ENCODE data around the gene TENM4. TPM values are rescaled to one million over a fixed set of nuclear protein-coding genes. Genes with fewer than 3 reads are reported as not detected.

Gene TENM4
- total and polyA plus RNA-seq, 2 of the 13 experiments (the other 11 are each of a cell fraction or from before 2014, with no cell fraction given): not detected

DNA sequence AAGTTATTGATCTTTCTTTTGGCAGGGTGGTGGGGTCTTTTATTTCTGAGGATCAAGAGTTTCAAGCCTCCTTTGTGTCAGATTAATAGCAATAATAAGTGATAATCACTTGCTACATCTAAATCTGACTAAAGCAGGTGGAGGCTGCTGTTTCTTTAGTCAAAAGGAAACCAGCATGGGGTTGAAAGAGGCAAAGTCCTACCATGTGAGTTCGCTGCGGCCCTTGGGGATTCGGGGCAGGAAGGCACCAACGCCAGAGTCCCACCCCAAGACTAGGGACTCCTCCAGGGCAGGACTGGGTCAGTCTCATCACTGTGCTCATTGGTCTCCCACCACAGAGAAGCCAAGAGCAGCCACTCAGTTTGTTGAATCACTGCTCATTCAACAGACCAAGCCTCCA is 73.0 kb downstream of the TENM4 start:
- Histone ChIP-seq H2AFZ (ENCODE audit: low read length) (no peak overlapping the region), H3K4me1 (ENCODE audit: insufficient read depth, low read length) (no peaks in the 10 kb centered on the region), H3K27ac (ENCODE audit: extremely low read length, insufficient read depth, low read length) (no peak overlapping the region), H3K9ac (ENCODE audit: insufficient read depth, low read depth, low read length) (no peak overlapping the region), H4K20me1 (ENCODE audit: insufficient read depth, low read length) (no peaks in the 10 kb centered on the region), H3K4me3 (replicated peaks in 1 of 3; ENCODE audit: insufficient read depth in 1 of 3, low read depth in 2 of 3, low read length in 3 of 3) (no peak overlapping the region), H3K9me3 (ENCODE audit: low read length) (no peaks in the 10 kb centered on the region), H3K36me3 (replicated peaks in 1 of 2; ENCODE audit: control insufficient read depth in 1 of 2, insufficient read depth in 2 of 2, low read length in 2 of 2) (no peaks in the 10 kb centered on the region), H3K27me3 (ENCODE audit: control insufficient read depth in 1 of 2, insufficient read depth in 2 of 2, low read length in 2 of 2) (no peaks in the 10 kb centered on the region), H3K79me2 (ENCODE audit: insufficient read depth, low read length) (no peaks in the 10 kb centered on the region), H3K4me2 (ENCODE audit: low read depth, low read length) (no peak overlapping the region)
- TF ChIP-seq, protein P1, sequence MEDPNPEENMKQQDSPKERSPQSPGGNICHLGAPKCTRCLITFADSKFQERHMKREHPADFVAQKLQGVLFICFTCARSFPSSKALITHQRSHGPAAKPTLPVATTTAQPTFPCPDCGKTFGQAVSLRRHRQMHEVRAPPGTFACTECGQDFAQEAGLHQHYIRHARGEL (CRISPR knock-in tag; IDR thresholded peaks at IDR 0.05): no peak
- TF ChIP-seq FOXK1 (CRISPR knock-in tag; IDR thresholded peaks at IDR 0.05; ENCODE audit: borderline replicate concordance, low read depth) (no peak), EP300 (IDR thresholded peaks at IDR 0.05; ENCODE audit: low read depth in 2 of 2, low read length in 2 of 2) (no peak), EP300 (CRISPR knock-in tag; IDR thresholded peaks at IDR 0.05; ENCODE audit: borderline replicate concordance) (no peak), KDM5B (CRISPR knock-in tag; IDR thresholded peaks at IDR 0.05; ENCODE audit: borderline replicate concordance) (no peak), RARA (CRISPR knock-in tag; IDR thresholded peaks at IDR 0.05) (no peak), SMAD1 (CRISPR knock-in tag; IDR thresholded peaks at IDR 0.05; ENCODE audit: borderline replicate concordance, low read depth) (no peak), JDP2 (CRISPR knock-in tag; IDR thresholded peaks at IDR 0.05; ENCODE audit: borderline replicate concordance) (no peak), ZNF451 (CRISPR knock-in tag; IDR thresholded peaks at IDR 0.05) (no peak), ZNF83 (CRISPR knock-in tag; IDR thresholded peaks at IDR 0.05; ENCODE audit: borderline replicate concordance) (no peak), TAF1 (CRISPR knock-in tag; IDR thresholded peaks at IDR 0.05) (no peak), DMAP1 (CRISPR knock-in tag; IDR thresholded peaks at IDR 0.05) (no peak)
- TF ChIP-seq, protein P2, sequence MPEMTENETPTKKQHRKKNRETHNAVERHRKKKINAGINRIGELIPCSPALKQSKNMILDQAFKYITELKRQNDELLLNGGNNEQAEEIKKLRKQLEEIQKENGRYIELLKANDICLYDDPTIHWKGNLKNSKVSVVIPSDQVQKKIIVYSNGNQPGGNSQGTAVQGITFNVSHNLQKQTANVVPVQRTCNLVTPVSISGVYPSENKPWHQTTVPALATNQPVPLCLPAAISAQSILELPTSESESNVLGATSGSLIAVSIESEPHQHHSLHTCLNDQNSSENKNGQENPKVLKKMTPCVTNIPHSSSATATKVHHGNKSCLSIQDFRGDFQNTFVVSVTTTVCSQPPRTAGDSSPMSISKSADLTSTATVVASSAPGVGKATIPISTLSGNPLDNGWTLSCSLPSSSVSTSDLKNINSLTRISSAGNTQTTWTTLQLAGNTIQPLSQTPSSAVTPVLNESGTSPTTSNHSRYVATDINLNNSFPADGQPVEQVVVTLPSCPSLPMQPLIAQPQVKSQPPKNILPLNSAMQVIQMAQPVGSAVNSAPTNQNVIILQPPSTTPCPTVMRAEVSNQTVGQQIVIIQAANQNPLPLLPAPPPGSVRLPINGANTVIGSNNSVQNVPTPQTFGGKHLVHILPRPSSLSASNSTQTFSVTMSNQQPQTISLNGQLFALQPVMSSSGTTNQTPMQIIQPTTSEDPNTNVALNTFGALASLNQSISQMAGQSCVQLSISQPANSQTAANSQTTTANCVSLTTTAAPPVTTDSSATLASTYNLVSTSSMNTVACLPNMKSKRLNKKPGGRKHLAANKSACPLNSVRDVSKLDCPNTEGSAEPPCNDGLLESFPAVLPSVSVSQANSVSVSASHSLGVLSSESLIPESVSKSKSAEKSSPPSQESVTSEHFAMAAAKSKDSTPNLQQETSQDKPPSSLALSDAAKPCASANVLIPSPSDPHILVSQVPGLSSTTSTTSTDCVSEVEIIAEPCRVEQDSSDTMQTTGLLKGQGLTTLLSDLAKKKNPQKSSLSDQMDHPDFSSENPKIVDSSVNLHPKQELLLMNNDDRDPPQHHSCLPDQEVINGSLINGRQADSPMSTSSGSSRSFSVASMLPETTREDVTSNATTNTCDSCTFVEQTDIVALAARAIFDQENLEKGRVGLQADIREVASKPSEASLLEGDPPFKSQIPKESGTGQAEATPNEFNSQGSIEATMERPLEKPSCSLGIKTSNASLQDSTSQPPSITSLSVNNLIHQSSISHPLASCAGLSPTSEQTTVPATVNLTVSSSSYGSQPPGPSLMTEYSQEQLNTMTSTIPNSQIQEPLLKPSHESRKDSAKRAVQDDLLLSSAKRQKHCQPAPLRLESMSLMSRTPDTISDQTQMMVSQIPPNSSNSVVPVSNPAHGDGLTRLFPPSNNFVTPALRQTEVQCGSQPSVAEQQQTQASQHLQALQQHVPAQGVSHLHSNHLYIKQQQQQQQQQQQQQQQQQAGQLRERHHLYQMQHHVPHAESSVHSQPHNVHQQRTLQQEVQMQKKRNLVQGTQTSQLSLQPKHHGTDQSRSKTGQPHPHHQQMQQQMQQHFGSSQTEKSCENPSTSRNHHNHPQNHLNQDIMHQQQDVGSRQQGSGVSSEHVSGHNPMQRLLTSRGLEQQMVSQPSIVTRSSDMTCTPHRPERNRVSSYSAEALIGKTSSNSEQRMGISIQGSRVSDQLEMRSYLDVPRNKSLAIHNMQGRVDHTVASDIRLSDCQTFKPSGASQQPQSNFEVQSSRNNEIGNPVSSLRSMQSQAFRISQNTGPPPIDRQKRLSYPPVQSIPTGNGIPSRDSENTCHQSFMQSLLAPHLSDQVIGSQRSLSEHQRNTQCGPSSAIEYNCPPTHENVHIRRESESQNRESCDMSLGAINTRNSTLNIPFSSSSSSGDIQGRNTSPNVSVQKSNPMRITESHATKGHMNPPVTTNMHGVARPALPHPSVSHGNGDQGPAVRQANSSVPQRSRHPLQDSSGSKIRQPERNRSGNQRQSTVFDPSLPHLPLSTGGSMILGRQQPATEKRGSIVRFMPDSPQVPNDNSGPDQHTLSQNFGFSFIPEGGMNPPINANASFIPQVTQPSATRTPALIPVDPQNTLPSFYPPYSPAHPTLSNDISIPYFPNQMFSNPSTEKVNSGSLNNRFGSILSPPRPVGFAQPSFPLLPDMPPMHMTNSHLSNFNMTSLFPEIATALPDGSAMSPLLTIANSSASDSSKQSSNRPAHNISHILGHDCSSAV (CRISPR knock-in tag; IDR thresholded peaks at IDR 0.05; ENCODE audit: borderline replicate concordance): no peak
- ChIA-PET POLR2A (no interaction called here), CTCF (ENCODE audit: low intra/inter-chr PET ratio, low total read pairs) (no interaction called here)
- DNase-seq (ENCODE audit: low spot score) (no peak), FAIRE-seq (no peak), ATAC-seq (no peak)
- 10% methylated on average over 2 of the region's 4 CpGs for WGBS (ENCODE audit: low lambda C conversion rate)
- in situ Hi-C loops (cut with HindIII; ENCODE audit: extremely low pct_ligation_motif_present, low pct_unique_long_range_greater_than_20kb) (no loop called here), intact Hi-C loops (cut with micrococcal nuclease; ENCODE audit: unreplicated experiment) (no loop called here)
- no TSS peak for BruUV-seq (replicated peaks)

Data from HepG2 (cell line).